Loucy (cell line): Measurements from ENCODE around the gene PROP1.
"Not testable (repeated sequence)": the region's sequence is repeated elsewhere in the genome, so short reads cannot be mapped to it uniquely, and the experiment has no call there.

ENCODE experiments used
- H2AFZ ChIP-seq: fragments of 200-600 bp; sonication (generic); 2 replicates; pipeline ENCODE4 v1.6.0; 2016; ENCODE audit warnings: antibody characterized with exemption, mild to moderate bottlenecking, low read length, moderate library complexity
- H3F3A ChIP-seq: fragments of 200-600 bp; 2 replicates; pipeline ENCODE4 v1.6.0; 2016; ENCODE audit warnings: antibody characterized with exemption, low read depth, mild to moderate bottlenecking
- H3K27me3 ChIP-seq: fragments of 200-600 bp; sonication (generic); 2 replicates; pipeline ENCODE4 v1.6.1; 2014; ENCODE audit warnings: low read length, mild to moderate bottlenecking; ENCODE audit not compliant: insufficient read depth, poor library complexity, severe bottlenecking
- H3K36me3 ChIP-seq: fragments of 200-600 bp; sonication (generic); 2 replicates; pipeline ENCODE4 v1.6.1; 2016; ENCODE audit warnings: low read length; ENCODE audit not compliant: insufficient read depth
- H3K4me1 ChIP-seq: fragments of 200-600 bp; sonication (generic); 2 replicates; pipeline ENCODE4 v1.5.1; 2014; ENCODE audit warnings: low read length, mild to moderate bottlenecking; ENCODE audit not compliant: insufficient read depth, poor library complexity, severe bottlenecking
- H3K4me2 ChIP-seq: fragments of 200-600 bp; sonication (generic); 2 replicates; pipeline ENCODE4 v1.6.0; 2014; ENCODE audit warnings: antibody characterized with exemption, low read length, low read depth, mild to moderate bottlenecking; ENCODE audit not compliant: poor library complexity, severe bottlenecking
- H3K4me3 ChIP-seq: fragments of 200-600 bp; sonication (generic); 2 replicates; pipeline ENCODE4 v1.5.1; 2014; ENCODE audit warnings: low read length, mild to moderate bottlenecking, mixed read lengths; ENCODE audit not compliant: poor library complexity, severe bottlenecking
- H3K79me2 ChIP-seq: fragments of 200-600 bp; sonication (generic); 2 replicates; pipeline ENCODE4 v1.6.1; 2014; ENCODE audit warnings: low read length; ENCODE audit not compliant: insufficient read depth
- H3K9ac ChIP-seq: fragments of 200-600 bp; sonication (generic); 2 replicates; pipeline ENCODE4 v1.6.0; 2014; ENCODE audit warnings: mild to moderate bottlenecking, low read depth, low read length, moderate library complexity; ENCODE audit not compliant: poor library complexity, severe bottlenecking
- H3K9me2 ChIP-seq: fragments of 200-600 bp; sonication (generic); replicated peaks from 2 replicates; pipeline ENCODE4 v1.6.1; 2016; ENCODE audit warnings: low read depth, low read length, mixed read lengths
- H3K9me3 ChIP-seq: fragments of 200-600 bp; sonication (generic); 2 replicates; pipeline ENCODE4 v1.6.1; 2014; ENCODE audit warnings: mild to moderate bottlenecking, antibody characterized with exemption, low read length, low read depth; ENCODE audit not compliant: insufficient read depth
- H4K20me1 ChIP-seq: fragments of 200-600 bp; sonication (generic); 2 replicates; pipeline ENCODE4 v1.6.0; 2014; ENCODE audit warnings: antibody characterized with exemption, low read length, mild to moderate bottlenecking; ENCODE audit not compliant: insufficient read depth, poor library complexity, severe bottlenecking
- EZH2phosphoT487 ChIP-seq: fragments of 200-600 bp; IDR thresholded peaks from 2 replicates; pipeline ENCODE4 v1.6.1; 2018; ENCODE audit warnings: antibody characterized with exemption, mild to moderate bottlenecking, moderate library complexity, borderline replicate concordance
- TF ChIP-seq, protein P1 (sequence below): fragments of 200-600 bp; sonication (generic); conservative IDR thresholded peaks from 2 replicates; pipeline ENCODE4 v1.5.1; 2014; ENCODE audit warnings: mild to moderate bottlenecking, antibody characterized with exemption, low read length

The PROP1 gene

DNA sequence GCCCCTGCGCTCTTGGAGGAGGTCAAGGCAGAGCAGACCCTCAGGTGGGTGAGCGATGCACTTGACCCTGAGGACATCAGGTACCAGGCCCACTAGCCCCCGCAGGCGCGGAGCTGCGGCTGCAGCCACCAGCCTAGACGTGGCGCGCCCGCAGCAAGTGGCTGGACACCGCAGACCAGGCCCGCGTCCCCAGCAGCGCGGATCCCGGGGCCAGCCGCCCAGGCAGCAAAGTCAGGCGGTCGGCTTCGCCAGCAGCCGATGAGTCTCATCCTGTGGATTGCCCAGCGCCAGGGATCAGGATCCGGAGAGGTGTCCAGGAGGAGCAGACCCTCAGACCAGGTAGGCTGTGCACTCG is 10.1 kb upstream of the PROP1 start:
- H3K4me2 ChIP-seq, H3K9me3 ChIP-seq, H2AFZ ChIP-seq, H3K36me3 ChIP-seq, H3K9ac ChIP-seq, H3K4me3 ChIP-seq, H3F3A ChIP-seq, H3K27me3 ChIP-seq, H3K9me2 ChIP-seq, H3K4me1 ChIP-seq, H3K79me2 ChIP-seq, H4K20me1 ChIP-seq: not testable (repeated sequence)

DNA sequence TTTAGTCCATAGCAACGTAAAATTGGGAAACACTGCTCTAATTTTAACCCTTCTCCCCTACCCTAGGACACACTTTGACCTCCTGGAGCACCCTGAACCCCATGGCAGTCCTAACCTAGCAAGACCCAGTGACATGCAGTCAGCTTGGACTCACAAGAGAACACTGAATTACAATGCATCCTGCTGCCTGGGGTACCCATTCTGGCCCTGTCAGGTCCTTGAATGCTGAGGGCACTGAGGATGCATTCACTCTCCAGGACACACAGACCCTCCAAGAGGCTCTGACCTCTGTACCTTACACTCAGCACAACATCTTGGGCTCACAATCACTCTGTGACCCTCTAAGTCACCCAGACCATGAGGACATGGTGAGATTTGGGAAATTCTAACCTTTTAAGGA is 1.8 kb upstream of the PROP1 start:
- TF ChIP-seq, protein P1, sequence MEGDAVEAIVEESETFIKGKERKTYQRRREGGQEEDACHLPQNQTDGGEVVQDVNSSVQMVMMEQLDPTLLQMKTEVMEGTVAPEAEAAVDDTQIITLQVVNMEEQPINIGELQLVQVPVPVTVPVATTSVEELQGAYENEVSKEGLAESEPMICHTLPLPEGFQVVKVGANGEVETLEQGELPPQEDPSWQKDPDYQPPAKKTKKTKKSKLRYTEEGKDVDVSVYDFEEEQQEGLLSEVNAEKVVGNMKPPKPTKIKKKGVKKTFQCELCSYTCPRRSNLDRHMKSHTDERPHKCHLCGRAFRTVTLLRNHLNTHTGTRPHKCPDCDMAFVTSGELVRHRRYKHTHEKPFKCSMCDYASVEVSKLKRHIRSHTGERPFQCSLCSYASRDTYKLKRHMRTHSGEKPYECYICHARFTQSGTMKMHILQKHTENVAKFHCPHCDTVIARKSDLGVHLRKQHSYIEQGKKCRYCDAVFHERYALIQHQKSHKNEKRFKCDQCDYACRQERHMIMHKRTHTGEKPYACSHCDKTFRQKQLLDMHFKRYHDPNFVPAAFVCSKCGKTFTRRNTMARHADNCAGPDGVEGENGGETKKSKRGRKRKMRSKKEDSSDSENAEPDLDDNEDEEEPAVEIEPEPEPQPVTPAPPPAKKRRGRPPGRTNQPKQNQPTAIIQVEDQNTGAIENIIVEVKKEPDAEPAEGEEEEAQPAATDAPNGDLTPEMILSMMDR = no peak
- TF ChIP-seq EZH2phosphoT487 = no peak
- Histone ChIP-seq H3K4me3 (no peak overlapping the region), H3K4me1 (no peaks in the 10 kb centered on the region), H3K9me3 (no peaks in the 10 kb centered on the region), H3K36me3 (no peaks in the 10 kb centered on the region), H2AFZ (no peak overlapping the region), H3K4me2 (no peak overlapping the region), H3K27me3 (no peaks in the 10 kb centered on the region), H3K79me2 (no peaks in the 10 kb centered on the region), H3K9ac (no peak overlapping the region), H3F3A (no peaks in the 10 kb centered on the region), H4K20me1 (no peaks in the 10 kb centered on the region), H3K9me2 (no peaks in the 10 kb centered on the region)

DNA sequence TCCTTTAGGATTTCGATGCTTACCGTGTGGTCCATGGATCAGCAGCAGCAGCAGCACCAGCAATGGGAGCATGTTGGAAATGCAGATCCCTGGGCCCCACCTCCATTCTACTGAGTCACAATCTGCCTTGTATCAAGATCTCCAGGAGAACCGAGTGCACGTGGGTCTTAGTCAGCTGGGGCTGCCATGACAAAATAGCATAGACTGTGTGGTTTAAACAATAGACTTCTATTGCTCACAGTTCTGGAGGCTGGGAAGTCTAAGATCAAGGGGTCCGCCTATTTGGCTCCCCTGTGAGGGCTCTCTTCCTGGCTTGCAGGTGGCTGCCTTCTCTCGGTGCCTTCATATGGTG is 1.3 kb upstream of the PROP1 start:
- H4K20me1 ChIP-seq = no peaks in the 10 kb centered on the region
- no peaks in the 10 kb centered on the region for H3K9me3 ChIP-seq
- H2AFZ ChIP-seq = no peak overlapping the region
- no peaks in the 10 kb centered on the region for H3K4me1 ChIP-seq
- H3K9me2 ChIP-seq = no peaks in the 10 kb centered on the region
- H3K27me3 ChIP-seq = no peaks in the 10 kb centered on the region
- no peak for TF ChIP-seq EZH2phosphoT487
- TF ChIP-seq, protein P1 = no peak
- H3F3A ChIP-seq = no peaks in the 10 kb centered on the region
- H3K36me3 ChIP-seq = no peaks in the 10 kb centered on the region
- H3K4me3 ChIP-seq = no peak overlapping the region
- H3K79me2 ChIP-seq = no peaks in the 10 kb centered on the region
- no peak overlapping the region for H3K4me2 ChIP-seq
- H3K9ac ChIP-seq = no peak overlapping the region

DNA sequence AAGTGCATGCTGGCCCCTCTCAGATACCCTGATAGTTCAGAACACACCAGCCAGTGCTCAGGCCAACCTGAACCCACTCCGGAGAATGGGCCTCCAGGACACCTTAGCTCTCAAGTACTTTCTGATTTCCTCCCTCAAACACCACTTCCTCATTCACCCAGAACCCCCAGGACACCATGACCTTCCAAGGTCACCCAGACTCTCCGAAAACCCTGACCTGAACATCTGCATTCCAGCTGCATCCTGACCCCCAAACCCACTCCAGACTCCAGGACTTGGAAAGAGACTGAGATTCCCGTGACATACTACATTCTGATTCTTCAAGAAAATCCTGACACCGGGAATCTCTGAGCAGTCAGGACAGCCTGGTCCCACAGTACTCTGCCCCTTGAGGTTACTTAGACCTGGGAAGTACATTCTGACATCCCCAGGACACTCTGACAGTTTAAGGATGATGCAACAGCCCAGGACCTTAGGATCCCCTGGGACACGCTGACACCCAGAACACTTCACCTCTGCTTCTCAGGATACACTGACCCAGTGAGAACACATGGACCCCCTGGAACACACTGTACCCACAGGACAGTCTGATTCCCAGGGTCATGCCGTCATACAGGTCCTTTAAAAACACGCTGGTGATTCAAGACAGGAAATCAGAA is 747 bp upstream of the PROP1 start:
- Histone ChIP-seq H3K4me3 (no peak overlapping the region), H3K79me2 (no peaks in the 10 kb centered on the region), H3K27me3 (no peaks in the 10 kb centered on the region), H2AFZ (no peak overlapping the region), H3K9ac (no peak overlapping the region), H3K9me2 (no peaks in the 10 kb centered on the region), H3F3A (no peaks in the 10 kb centered on the region), H3K9me3 (no peaks in the 10 kb centered on the region), H3K4me1 (no peaks in the 10 kb centered on the region), H3K4me2 (no peak overlapping the region), H4K20me1 (no peaks in the 10 kb centered on the region), H3K36me3 (no peaks in the 10 kb centered on the region)
- TF ChIP-seq, protein P1 = no peak
- no peak for TF ChIP-seq EZH2phosphoT487
